Effector memory CD4-positive, alpha-beta T cell (primary cell): Measurements from ENCODE around the gene UACA.
"Not testable (repeated sequence)": the region's sequence is repeated elsewhere in the genome, so short reads cannot be mapped to it uniquely, and the experiment has no call there.

ENCODE experiments used
- DNase-seq, 3 donors: peaks; one replicate each; pipeline ENCODE4 v3.0.0-alpha.2; 2020
- H3K27ac ChIP-seq: 2 replicates; pipeline ENCODE4 v1.7.0; 2013; ENCODE audit warnings: mild to moderate bottlenecking, low read length, moderate library complexity; ENCODE audit not compliant: insufficient read depth, poor library complexity, severe bottlenecking
- H3K27me3 ChIP-seq: replicated peaks from 2 replicates; pipeline ENCODE4 v1.7.0; 2013; ENCODE audit warnings: mild to moderate bottlenecking, low read length; ENCODE audit not compliant: insufficient read depth, control insufficient read depth, poor library complexity, severe bottlenecking
- H3K36me3 ChIP-seq: 2 replicates; pipeline ENCODE4 v1.7.0; 2013; ENCODE audit warnings: mild to moderate bottlenecking, low read length, moderate library complexity; ENCODE audit not compliant: control insufficient read depth, insufficient read depth
- H3K4me1 ChIP-seq: 2 replicates; pipeline ENCODE4 v1.7.0; 2013; ENCODE audit warnings: low read length, mild to moderate bottlenecking; ENCODE audit not compliant: control insufficient read depth, insufficient read depth, poor library complexity, severe bottlenecking
- H3K4me3 ChIP-seq: 2 replicates; pipeline ENCODE4 v1.7.0; 2013; ENCODE audit warnings: low read length, low read depth, mild to moderate bottlenecking; ENCODE audit not compliant: insufficient read depth, poor library complexity, severe bottlenecking
- H3K9me3 ChIP-seq: 2 replicates; pipeline ENCODE4 v1.7.0; 2013; ENCODE audit warnings: mild to moderate bottlenecking, low read length, moderate library complexity; ENCODE audit not compliant: control insufficient read depth

Gene UACA

DNA sequence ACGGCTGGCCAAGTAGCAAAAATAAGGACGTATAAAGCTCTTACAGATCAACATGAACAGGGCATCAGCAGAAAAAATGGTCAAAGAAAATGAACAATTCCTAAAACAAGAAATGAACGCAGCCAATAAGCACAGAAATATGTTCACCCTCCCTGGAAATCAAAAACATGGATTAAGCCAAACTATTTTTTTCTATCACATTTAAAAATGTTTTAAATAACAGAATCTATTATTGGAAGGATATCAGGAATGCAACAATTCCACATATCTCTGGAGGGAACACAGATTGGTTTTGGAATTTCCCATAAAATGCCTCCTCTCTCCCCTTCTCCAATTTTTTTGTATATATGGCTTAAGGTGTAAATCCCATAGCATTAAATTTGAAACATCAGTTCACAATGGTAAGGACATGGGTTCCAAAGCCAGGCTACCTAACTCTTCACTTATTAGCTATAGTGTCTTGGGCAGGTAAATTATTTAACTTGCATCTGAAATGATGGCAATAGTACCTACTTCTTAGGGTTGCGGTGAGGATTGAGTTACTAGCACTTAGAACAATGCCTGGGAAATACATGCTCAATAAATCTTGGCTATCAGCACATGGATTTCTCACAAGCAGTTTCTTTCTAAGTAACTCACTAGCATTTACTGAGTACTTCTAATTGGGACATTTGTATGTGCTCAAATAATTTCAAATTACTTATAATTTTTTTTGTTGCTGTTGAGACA lies 10.1 kb downstream of the UACA start:
- H3K27ac ChIP-seq = no peak overlapping the region
- H3K4me1 ChIP-seq = no peaks in the 10 kb centered on the region
- H3K4me3 ChIP-seq = no peak overlapping the region
- DNase-seq = no peak
- H3K27me3 ChIP-seq = no peaks in the 10 kb centered on the region
- no peaks in the 10 kb centered on the region for H3K36me3 ChIP-seq
- no peaks in the 10 kb centered on the region for H3K9me3 ChIP-seq

- Histone ChIP-seq H3K4me3 (no peak overlapping the region), H3K27ac (no peak overlapping the region), H3K4me1 (no peaks in the 10 kb centered on the region), H3K9me3 (no peaks in the 10 kb centered on the region), H3K27me3 (no peaks in the 10 kb centered on the region), H3K36me3 (no peaks in the 10 kb centered on the region)
- no peak for DNase-seq
Observed at GRCh38 chr15:70752193-70752635, 11.1 kb downstream of the UACA start.

- H3K9me3 ChIP-seq = no peaks in the 10 kb centered on the region
- H3K4me3 ChIP-seq = no peak overlapping the region
- no peak overlapping the region for H3K27ac ChIP-seq
- H3K27me3 ChIP-seq = no peaks in the 10 kb centered on the region
- no peaks in the 10 kb centered on the region for H3K36me3 ChIP-seq
- no peak for DNase-seq
- H3K4me1 ChIP-seq = no peaks in the 10 kb centered on the region
Observed at GRCh38 chr15:70750203-70750869, 13.0 kb downstream of the UACA start.

- no peak for DNase-seq
- H3K4me3 ChIP-seq = no peak overlapping the region
- H3K27ac ChIP-seq = no peak overlapping the region
- H3K27me3 ChIP-seq = no peaks in the 10 kb centered on the region
- no peaks in the 10 kb centered on the region for H3K9me3 ChIP-seq
- H3K4me1 ChIP-seq = no peaks in the 10 kb centered on the region
- no peaks in the 10 kb centered on the region for H3K36me3 ChIP-seq
Observed at GRCh38 chr15:70748281-70748747, 15.0 kb downstream of the UACA start.

GRCh38 chr15:70746598-70746997 lies 16.8 kb downstream of the UACA start:
- not testable (repeated sequence) for H3K4me3 ChIP-seq, H3K27me3 ChIP-seq, DNase-seq, H3K27ac ChIP-seq, H3K4me1 ChIP-seq, H3K9me3 ChIP-seq, H3K36me3 ChIP-seq

DNA sequence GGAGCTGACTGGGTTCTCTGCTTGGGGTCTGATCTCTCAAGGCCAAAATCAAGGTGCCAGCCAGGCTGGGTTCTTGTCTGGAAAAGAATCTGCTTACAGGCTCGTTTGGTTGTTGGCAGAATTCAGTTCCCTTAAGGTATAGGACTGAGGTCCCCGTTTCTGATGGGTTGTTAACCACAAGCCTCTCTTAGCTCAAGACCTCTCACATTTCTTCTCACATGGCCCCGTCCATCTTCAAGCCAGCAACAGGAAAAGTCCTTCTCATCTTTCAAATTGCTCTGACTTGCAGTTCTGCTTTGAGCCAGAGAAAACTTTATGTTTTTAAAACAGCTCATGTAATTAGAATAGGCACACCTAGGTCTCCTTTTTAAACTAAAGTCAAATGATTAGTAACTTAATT lies 20.4 kb downstream of the UACA start:
- Histone ChIP-seq H3K36me3 (no peaks in the 10 kb centered on the region), H3K27ac (no peak overlapping the region), H3K9me3 (no peaks in the 10 kb centered on the region), H3K27me3 (no peaks in the 10 kb centered on the region), H3K4me1 (no peaks in the 10 kb centered on the region), H3K4me3 (no peak overlapping the region)
- DNase-seq = no peak

DNA sequence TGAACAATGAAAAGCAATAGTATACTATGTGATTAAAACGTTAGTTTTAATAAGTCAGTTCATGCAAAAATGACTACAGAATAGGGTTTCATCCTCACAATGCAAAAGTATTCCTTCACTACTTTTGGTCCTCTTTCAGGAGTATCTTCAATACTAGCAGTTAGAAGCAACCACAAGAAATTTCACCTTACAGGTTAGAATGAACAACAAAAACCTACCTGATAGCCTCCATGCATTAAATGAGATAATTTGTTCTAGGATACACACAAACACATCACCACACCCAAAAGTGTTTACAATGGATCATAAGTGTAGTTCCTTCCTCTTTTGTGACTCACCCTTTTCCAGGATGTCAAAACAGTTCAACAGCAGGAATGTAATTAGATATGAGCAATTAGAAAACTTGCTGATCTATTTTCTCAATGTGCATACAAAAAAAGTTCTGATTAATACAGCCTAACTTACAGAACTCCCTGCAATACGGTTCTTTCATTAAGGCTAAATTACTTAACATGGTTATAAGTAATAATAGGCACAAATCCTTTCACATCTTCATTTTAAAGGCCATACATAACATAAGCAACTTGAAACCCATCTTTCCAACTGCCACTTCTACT lies 21.6 kb downstream of the UACA start:
- no peaks in the 10 kb centered on the region for H3K27me3 ChIP-seq
- H3K9me3 ChIP-seq = no peaks in the 10 kb centered on the region
- DNase-seq = no peak
- no peak overlapping the region for H3K4me3 ChIP-seq
- H3K36me3 ChIP-seq = no peaks in the 10 kb centered on the region
- H3K4me1 ChIP-seq = no peaks in the 10 kb centered on the region
- no peak overlapping the region for H3K27ac ChIP-seq

GRCh38 chr15:70741107-70741531 lies 22.2 kb downstream of the UACA start:
- no peak overlapping the region for H3K4me3 ChIP-seq
- H3K27ac ChIP-seq = no peak overlapping the region
- H3K4me1 ChIP-seq = no peaks in the 10 kb centered on the region
- no peaks in the 10 kb centered on the region for H3K27me3 ChIP-seq
- no peaks in the 10 kb centered on the region for H3K36me3 ChIP-seq
- DNase-seq = no peak
- no peaks in the 10 kb centered on the region for H3K9me3 ChIP-seq

DNA sequence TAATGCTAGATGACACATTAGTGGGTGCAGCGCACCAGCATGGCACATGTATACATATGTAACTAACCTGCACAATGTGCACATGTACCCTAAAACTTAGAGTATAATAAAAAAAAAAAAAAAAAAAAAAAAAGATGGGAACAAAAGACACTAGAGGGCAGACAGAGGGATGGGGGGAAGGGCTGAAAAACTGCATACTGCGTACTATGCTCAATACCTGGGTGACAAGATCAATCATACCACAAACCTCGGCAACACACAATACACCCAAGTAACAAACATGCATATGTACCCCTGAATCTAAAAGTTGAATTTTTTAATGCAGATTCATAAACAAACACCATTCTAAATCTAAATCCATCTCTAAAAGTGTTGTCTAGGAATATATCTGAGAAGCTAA lies 28.3 kb downstream of the UACA start:
- not testable (repeated sequence) for H3K36me3 ChIP-seq, H3K4me1 ChIP-seq, DNase-seq, H3K27me3 ChIP-seq, H3K9me3 ChIP-seq, H3K27ac ChIP-seq, H3K4me3 ChIP-seq

- DNase-seq = no peak
- Histone ChIP-seq H3K27ac (no peak overlapping the region), H3K4me1 (no peaks in the 10 kb centered on the region), H3K4me3 (no peak overlapping the region), H3K36me3 (no peaks in the 10 kb centered on the region), H3K9me3 (no peaks in the 10 kb centered on the region), H3K27me3 (no peaks in the 10 kb centered on the region)
Observed at GRCh38 chr15:70729164-70729563, 34.2 kb downstream of the UACA start.
